ENCODE data around the gene HAGH. TPM values are rescaled to one million over a fixed set of nuclear protein-coding genes. Genes with fewer than 3 reads are reported as not detected.

HAGH gene
- total and polyA plus RNA-seq, 4 experiments from 2014 or later = 54.3 to 77.8 (median 68.5) TPM

DNA sequence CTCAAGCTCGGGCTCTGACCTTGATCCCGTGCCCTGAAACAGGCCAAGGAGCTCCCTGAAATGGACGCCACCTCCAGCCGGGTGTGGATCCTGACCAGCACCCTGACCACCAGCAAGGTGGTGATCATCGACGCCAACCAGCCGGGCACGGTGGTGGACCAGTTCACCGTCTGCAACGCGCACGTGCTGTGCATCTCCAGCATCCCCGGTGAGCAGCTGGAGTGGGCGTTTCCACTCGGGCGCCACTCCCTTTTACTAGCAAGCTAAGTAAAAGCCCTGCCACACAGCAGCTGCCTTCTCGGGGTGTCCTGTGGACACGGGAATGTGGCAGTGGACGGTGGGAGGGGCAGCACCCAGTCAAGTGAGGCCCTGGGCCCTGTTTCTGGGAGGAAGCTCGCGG is 61.7 kb downstream of the HAGH start:
- Histone ChIP-seq H3K36me3 (ENCODE audit: insufficient read depth, low read length) (peaks cover 24% of the 10 kb centered on the region), H3K4me1 (ENCODE audit: insufficient read depth, low read length) (no peaks in the 10 kb centered on the region), H3K27ac (ENCODE audit: low read depth, low read length) (no peak overlapping the region), H3K27me3 (ENCODE audit: insufficient read depth, low read length) (no peaks in the 10 kb centered on the region), H3K4me3 (ENCODE audit: low read length in 2 of 2) (no peak overlapping the region), H3K9me3 (ENCODE audit: control insufficient read depth in 1 of 2, low read length in 2 of 2) (no peaks in the 10 kb centered on the region)
- DNase-seq = no peak
- peaks cover 8 to 30% of the 10 kb centered on the region in 2 donors for H3K36me3 Mint-ChIP-seq
- intact Hi-C loops (cut with micrococcal nuclease) = no loop called here
- no peaks in the 10 kb centered on the region for H3K27me3 Mint-ChIP-seq
- H3K27ac Mint-ChIP-seq = no peak overlapping the region
- H3K4me1 Mint-ChIP-seq = peaks cover 0 to 3% (median under 1%) of the 10 kb centered on the region in 4 donors
- H3K9me3 Mint-ChIP-seq = no peaks in the 10 kb centered on the region
- H3K4me3 Mint-ChIP-seq = no peak overlapping the region
- ChIA-PET POLR2A (ENCODE audit: partially characterized antibody) (interaction anchor here (11.4 kb wide), 1 partner anchor 15 kb away, joined by 185 read pairs; the partner anchor contains the start of genes NUBP2 and SPSB3), CTCF (ENCODE audit: partially characterized antibody) (interaction anchor here (0.9 to 1.4 kb wide), 3 partner anchors 10 to 41 kb away, joined by 3 read pairs; partner anchors contain the start of genes NUBP2 and SPSB3)

DNA sequence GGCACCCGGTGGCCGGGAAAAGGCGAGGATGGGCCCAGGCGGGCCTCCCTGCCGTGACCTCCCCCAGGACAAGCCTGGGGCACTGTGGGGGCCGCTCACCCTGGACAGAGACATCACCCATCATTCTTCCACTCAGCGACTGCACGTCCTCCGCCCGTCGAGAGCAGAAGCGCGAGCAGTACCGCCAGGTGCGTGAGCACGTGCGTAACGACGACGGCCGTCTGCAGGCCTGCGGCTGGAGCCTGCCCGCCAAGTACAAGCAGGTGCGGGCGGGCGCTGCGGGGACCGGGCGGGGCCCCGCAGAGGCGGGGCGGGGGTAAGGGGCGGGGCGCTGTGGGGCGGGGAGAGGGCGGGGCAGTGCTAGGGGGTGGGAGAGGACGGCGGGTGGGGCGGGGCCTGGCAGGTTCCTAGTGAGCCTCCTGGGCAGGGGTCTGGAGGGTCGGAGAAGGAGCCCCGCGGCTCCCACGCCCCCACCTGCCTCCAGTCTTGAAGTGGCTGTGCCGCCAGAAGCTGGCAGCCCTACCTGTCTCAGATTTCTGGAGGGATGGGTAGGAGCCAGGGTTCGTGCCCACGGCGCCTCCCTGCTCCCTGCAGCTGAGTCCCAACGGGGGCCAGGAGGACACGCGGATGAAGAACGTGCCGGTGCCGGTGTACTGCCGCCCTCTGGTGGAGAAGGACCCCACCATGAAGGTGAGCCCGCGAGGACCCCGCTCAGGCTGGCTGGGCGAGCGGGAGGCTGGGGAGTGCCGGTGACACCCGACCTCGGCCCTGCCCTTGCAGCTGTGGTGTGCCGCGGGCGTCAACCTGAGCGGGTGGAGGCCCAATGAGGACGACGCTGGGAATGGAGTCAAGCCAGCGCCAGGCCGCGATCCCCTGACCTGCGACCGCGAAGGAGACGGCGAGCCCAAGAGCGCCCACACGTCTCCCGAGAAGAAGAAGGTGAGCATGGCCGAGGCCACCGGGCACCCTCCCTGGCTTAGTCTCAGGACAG is 62.8 kb downstream of the HAGH start:
- Mint-ChIP-seq H3K4me3 (no peak overlapping the region), H3K36me3 (peaks cover 8 to 30% of the 10 kb centered on the region in 2 donors), H3K9me3 (no peaks in the 10 kb centered on the region), H3K27ac (no peak overlapping the region), H3K27me3 (no peaks in the 10 kb centered on the region), H3K4me1 (no peaks in the 10 kb centered on the region)
- no peak overlapping the region for H3K27ac ChIP-seq (ENCODE audit: low read depth, low read length)
- intact Hi-C loops (cut with micrococcal nuclease) = no loop called here
- CTCF ChIA-PET (ENCODE audit: partially characterized antibody) = interaction anchor here (0.9 kb wide), 1 partner anchor 19 kb away, joined by 3 read pairs; the partner anchor contains the start of genes NUBP2 and SPSB3
- H3K4me3 ChIP-seq (ENCODE audit: low read length in 2 of 2) = no peak overlapping the region
- POLR2A ChIA-PET (ENCODE audit: partially characterized antibody) = interaction anchor here (0.8 to 11.4 kb wide), 2 partner anchors 9 to 16 kb away, joined by 4 to 185 read pairs; partner anchors contain the start of genes EME2, MRPS34, NUBP2 and SPSB3
- H3K9me3 ChIP-seq (ENCODE audit: control insufficient read depth in 1 of 2, low read length in 2 of 2) = no peaks in the 10 kb centered on the region
- peaks cover 24% of the 10 kb centered on the region for H3K36me3 ChIP-seq (ENCODE audit: insufficient read depth, low read length)
- H3K27me3 ChIP-seq (ENCODE audit: insufficient read depth, low read length) = no peaks in the 10 kb centered on the region
- no peaks in the 10 kb centered on the region for H3K4me1 ChIP-seq (ENCODE audit: insufficient read depth, low read length)
- DNase-seq = no peak

DNA sequence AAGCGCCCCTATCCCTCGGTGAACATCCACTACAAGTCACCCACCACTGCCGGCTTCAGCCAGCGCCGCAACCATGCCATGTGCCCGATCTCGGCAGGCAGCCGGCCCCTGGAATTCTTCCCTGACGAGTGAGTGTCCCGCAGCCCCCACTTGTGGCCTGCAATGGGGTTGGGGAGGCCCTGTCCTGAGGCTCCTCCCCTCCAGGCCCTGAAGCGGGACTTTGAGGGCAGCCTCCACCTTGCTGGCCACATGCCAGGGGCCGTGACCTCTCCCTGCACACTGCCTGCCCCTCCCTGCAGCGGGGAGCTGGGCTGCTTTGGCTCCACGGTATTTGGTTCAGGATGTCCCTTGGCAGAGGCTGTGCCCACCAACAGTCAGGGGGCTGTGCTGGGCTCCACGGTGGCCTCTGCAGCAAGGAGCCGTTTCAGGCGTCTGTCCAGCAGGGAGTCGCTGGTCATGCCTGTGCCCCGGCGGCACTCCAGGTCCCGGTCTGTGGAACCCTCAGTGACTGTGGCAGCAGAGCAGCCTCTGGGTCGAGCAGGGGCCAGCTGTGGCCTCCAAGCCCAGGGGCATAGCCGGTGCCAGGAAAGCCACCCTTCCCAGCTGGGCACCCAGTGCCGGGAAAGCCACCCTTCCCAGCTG is 63.6 kb downstream of the HAGH start:
- intact Hi-C loops (cut with micrococcal nuclease) = no loop called here
- Histone ChIP-seq H3K27me3 (ENCODE audit: insufficient read depth, low read length) (no peaks in the 10 kb centered on the region), H3K4me1 (ENCODE audit: insufficient read depth, low read length) (no peaks in the 10 kb centered on the region), H3K27ac (ENCODE audit: low read depth, low read length) (no peak overlapping the region), H3K36me3 (ENCODE audit: insufficient read depth, low read length) (peaks cover 24% of the 10 kb centered on the region), H3K4me3 (ENCODE audit: low read length in 2 of 2) (no peak overlapping the region), H3K9me3 (ENCODE audit: control insufficient read depth in 1 of 2, low read length in 2 of 2) (no peaks in the 10 kb centered on the region)
- no peaks in the 10 kb centered on the region for H3K9me3 Mint-ChIP-seq
- POLR2A ChIA-PET (ENCODE audit: partially characterized antibody) = no interaction called here
- H3K4me3 Mint-ChIP-seq = no peak overlapping the region
- no peaks in the 10 kb centered on the region for H3K4me1 Mint-ChIP-seq
- no peak for DNase-seq
- CTCF ChIA-PET (ENCODE audit: partially characterized antibody) = no interaction called here
- peak overlapping the region in 1 of 7 donors; percentile 38 for H3K27ac Mint-ChIP-seq
- no peaks in the 10 kb centered on the region for H3K27me3 Mint-ChIP-seq
- peaks cover 6 to 30% of the 10 kb centered on the region in 2 donors for H3K36me3 Mint-ChIP-seq

DNA sequence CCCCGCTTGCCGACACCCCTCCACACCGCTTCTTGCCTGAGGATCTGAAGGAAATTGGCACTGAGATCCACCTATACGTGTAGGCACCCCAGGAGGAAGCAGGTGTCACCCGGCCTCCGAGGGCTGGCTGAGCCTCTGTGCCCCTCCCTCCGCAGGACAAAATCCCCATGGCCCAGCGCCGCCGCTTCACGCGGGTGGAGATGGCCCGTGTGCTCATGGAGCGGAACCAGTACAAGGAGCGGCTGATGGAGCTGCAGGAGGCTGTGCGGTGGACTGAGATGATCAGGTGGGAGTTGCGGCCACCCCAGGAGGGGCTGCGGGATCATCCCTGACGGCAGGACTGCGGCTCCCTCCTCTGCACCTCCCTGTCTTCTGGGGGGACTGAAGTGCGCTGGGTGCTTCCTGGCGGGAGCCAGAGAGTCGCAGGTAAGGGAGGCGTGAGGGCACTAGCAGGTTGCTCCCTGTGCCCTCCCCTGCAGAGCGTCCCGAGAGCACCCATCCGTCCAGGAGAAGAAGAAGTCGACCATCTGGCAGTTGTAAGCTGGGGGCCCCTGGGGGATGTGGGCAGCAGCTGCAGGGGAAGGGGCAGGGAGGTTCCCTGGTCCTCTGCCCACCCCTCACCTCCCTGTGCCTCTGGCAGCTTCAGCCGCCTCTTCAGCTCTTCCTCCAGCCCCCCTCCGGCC is 64.3 kb downstream of the HAGH start:
- H3K27ac Mint-ChIP-seq = peak overlapping the region in 2 of 7 donors; percentile 17 to 38
- H3K4me3 ChIP-seq (ENCODE audit: low read length in 2 of 2) = no peak overlapping the region
- intact Hi-C loops (cut with micrococcal nuclease) = no loop called here
- DNase-seq = no peak
- H3K36me3 ChIP-seq (ENCODE audit: insufficient read depth, low read length) = peaks cover 24% of the 10 kb centered on the region
- peaks cover 2% of the 10 kb centered on the region for H3K4me1 ChIP-seq (ENCODE audit: insufficient read depth, low read length)
- no peak overlapping the region for H3K4me3 Mint-ChIP-seq
- no peaks in the 10 kb centered on the region for H3K27me3 Mint-ChIP-seq
- H3K9me3 ChIP-seq (ENCODE audit: control insufficient read depth in 1 of 2, low read length in 2 of 2) = no peaks in the 10 kb centered on the region
- H3K4me1 Mint-ChIP-seq = peaks cover 3 to 4% (median 3%) of the 10 kb centered on the region in 4 donors
- ChIA-PET CTCF (ENCODE audit: partially characterized antibody) (no interaction called here), POLR2A (ENCODE audit: partially characterized antibody) (interaction anchor here (2.8 kb wide), 1 partner anchor 8 kb away, joined by 11 read pairs; the partner anchor contains the start of gene NME3)
- H3K27me3 ChIP-seq (ENCODE audit: insufficient read depth, low read length) = no peaks in the 10 kb centered on the region
- no peaks in the 10 kb centered on the region for H3K9me3 Mint-ChIP-seq
- no peak overlapping the region for H3K27ac ChIP-seq (ENCODE audit: low read depth, low read length)
- peaks cover 4 to 27% of the 10 kb centered on the region in 2 donors for H3K36me3 Mint-ChIP-seq

DNA sequence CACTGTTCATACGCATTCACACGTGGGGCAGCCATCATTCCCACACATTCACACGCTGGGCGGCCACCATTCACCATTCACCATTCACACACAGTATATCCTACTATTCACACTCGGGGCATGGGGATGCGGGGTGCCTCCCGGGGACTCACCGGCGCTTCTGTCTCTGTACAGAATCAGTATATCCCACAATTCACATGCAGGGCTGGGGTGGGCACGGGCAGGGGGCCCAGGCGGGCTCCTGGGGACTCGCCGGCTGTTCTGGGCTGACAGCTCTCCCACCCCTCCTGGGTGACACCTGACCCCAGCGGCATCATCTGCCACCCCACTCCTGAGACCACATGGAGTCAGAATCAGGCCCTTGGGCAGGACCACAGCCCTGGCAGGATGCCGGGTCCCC is 64.9 kb downstream of the HAGH start:
- ChIA-PET POLR2A (ENCODE audit: partially characterized antibody) (interaction anchor here (2.8 kb wide), 1 partner anchor 9 kb away, joined by 11 read pairs; the partner anchor contains the start of gene NME3), CTCF (ENCODE audit: partially characterized antibody) (no interaction called here)
- no peak for DNase-seq
- no peaks in the 10 kb centered on the region for H3K9me3 Mint-ChIP-seq
- Histone ChIP-seq H3K27ac (ENCODE audit: low read depth, low read length) (no peak overlapping the region), H3K27me3 (ENCODE audit: insufficient read depth, low read length) (no peaks in the 10 kb centered on the region), H3K36me3 (ENCODE audit: insufficient read depth, low read length) (peaks cover 24% of the 10 kb centered on the region), H3K4me1 (ENCODE audit: insufficient read depth, low read length) (peaks cover 8% of the 10 kb centered on the region), H3K4me3 (ENCODE audit: low read length in 2 of 2) (no peak overlapping the region), H3K9me3 (ENCODE audit: control insufficient read depth in 1 of 2, low read length in 2 of 2) (no peaks in the 10 kb centered on the region)
- no peaks in the 10 kb centered on the region for H3K27me3 Mint-ChIP-seq
- no peak overlapping the region for H3K4me3 Mint-ChIP-seq
- H3K27ac Mint-ChIP-seq = peak overlapping the region in 2 of 7 donors; percentile 17 to 38
- H3K36me3 Mint-ChIP-seq = peaks cover 4 to 21% of the 10 kb centered on the region in 2 donors
- H3K4me1 Mint-ChIP-seq = peaks cover 6 to 10% (median 7%) of the 10 kb centered on the region in 4 donors
- intact Hi-C loops (cut with micrococcal nuclease) = no loop called here

DNA sequence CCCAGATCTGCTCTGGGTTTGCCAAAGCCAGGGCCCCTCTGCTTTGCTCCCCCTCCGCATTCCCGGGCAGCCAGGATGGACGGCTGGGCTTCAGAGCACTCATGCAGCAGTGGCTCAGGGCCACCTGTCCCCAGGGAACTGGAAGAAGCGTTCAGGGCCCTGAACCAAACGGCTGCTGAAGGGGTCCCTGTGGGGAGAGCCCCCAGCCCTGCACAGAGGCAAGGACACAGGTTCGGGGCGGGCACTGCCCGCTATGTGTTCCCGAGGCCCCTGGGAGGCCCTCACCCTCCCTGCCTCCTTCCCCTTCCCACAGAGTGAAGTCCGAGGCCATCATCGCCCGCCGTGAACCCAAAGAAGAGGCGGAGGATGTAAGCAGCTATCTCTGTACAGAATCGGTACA is 65.7 kb downstream of the HAGH start:
- intact Hi-C loops (cut with micrococcal nuclease) = no loop called here
- H3K4me1 Mint-ChIP-seq = peaks cover 8 to 18% (median 10%) of the 10 kb centered on the region in 4 donors
- no peak for DNase-seq
- no peaks in the 10 kb centered on the region for H3K27me3 Mint-ChIP-seq
- H3K27ac Mint-ChIP-seq = peak overlapping the region in 1 of 7 donors; percentile 38
- ChIA-PET CTCF (ENCODE audit: partially characterized antibody) (no interaction called here), POLR2A (ENCODE audit: partially characterized antibody) (interaction anchor here (2.8 kb wide), 1 partner anchor 10 kb away, joined by 11 read pairs; the partner anchor contains the start of gene NME3)
- peaks cover 4 to 21% of the 10 kb centered on the region in 2 donors for H3K36me3 Mint-ChIP-seq
- no peak overlapping the region for H3K27ac ChIP-seq (ENCODE audit: low read depth, low read length)
- peak overlapping the region in 1 of 8 donors; percentile 18 for H3K4me3 Mint-ChIP-seq
- H3K27me3 ChIP-seq (ENCODE audit: insufficient read depth, low read length) = no peaks in the 10 kb centered on the region
- H3K36me3 ChIP-seq (ENCODE audit: insufficient read depth, low read length) = peaks cover 24% of the 10 kb centered on the region
- peaks cover 9% of the 10 kb centered on the region for H3K4me1 ChIP-seq (ENCODE audit: insufficient read depth, low read length)
- H3K9me3 ChIP-seq (ENCODE audit: control insufficient read depth in 1 of 2, low read length in 2 of 2) = no peaks in the 10 kb centered on the region
- no peak overlapping the region for H3K4me3 ChIP-seq (ENCODE audit: low read length in 2 of 2)
- H3K9me3 Mint-ChIP-seq = no peaks in the 10 kb centered on the region
